PFSK-1 (cell line): ENCODE results near the gene BOC.

Experiments
- FOXP2 ChIP-seq: optimal IDR thresholded peaks from 2 replicates; pipeline ENCODE3; 2011; ENCODE audit warnings: borderline replicate concordance, control low read depth, inconsistent platforms; ENCODE audit not compliant: insufficient read depth; ENCODE audit errors: extremely low read length, extremely low read depth
- POLR2AphosphoS5 ChIP-seq: IDR thresholded peaks from 2 replicates; pipeline ENCODE4 v1.6.1; 2012; ENCODE audit warnings: low read depth, mild to moderate bottlenecking, control low read depth, low read length, moderate library complexity
- REST ChIP-seq, 2 experiments: IDR thresholded peaks; 2 replicates each; pipeline versions ENCODE4 v1.6.1 to v1.8.0; 2011 to 2012; ENCODE audit warnings: low read depth in 2 of 2, low read length in 2 of 2, control low read depth in 1 of 2, inconsistent platforms in 1 of 2, mild to moderate bottlenecking in 1 of 2, moderate library complexity in 1 of 2; ENCODE audit not compliant: insufficient read depth in 1 of 2
- SIN3A ChIP-seq: IDR thresholded peaks from 2 replicates; pipeline ENCODE4 v1.6.1; 2012; ENCODE audit warnings: mild to moderate bottlenecking, low read length, moderate library complexity, borderline replicate concordance; ENCODE audit not compliant: insufficient read depth
- TAF1 ChIP-seq: IDR thresholded peaks from 2 replicates; pipeline ENCODE4 v1.6.1; 2012; ENCODE audit warnings: low read length, control low read depth, borderline replicate concordance; ENCODE audit not compliant: insufficient read depth

BOC gene

GRCh38 chr3:113173102-113173501 is 38.3 kb upstream of the BOC start:
- TF ChIP-seq REST (IDR thresholded peaks at IDR 0.05; ENCODE audit: insufficient read depth in 1 of 2, low read depth in 2 of 2, low read length in 2 of 2) (no peak), SIN3A (no peak), FOXP2 (no peak), TAF1 (no peak), POLR2AphosphoS5 (no peak)

GRCh38 chr3:113174304-113174703 is 37.1 kb upstream of the BOC start:
- TF ChIP-seq POLR2AphosphoS5 (no peak), REST (IDR thresholded peaks at IDR 0.05; ENCODE audit: insufficient read depth in 1 of 2, low read depth in 2 of 2, low read length in 2 of 2) (no peak), SIN3A (no peak), TAF1 (no peak), FOXP2 (no peak)

- no peak for TF ChIP-seq POLR2AphosphoS5
Measured at GRCh38 chr3:113174801-113175485, 36.4 kb upstream of the BOC start.

- TF ChIP-seq SIN3A (no peak), TAF1 (no peak), REST (IDR thresholded peaks at IDR 0.05; ENCODE audit: insufficient read depth in 1 of 2, low read depth in 2 of 2, low read length in 2 of 2) (no peak), FOXP2 (no peak), POLR2AphosphoS5 (no peak)
Measured at GRCh38 chr3:113177526-113177925, 33.8 kb upstream of the BOC start.

GRCh38 chr3:113179235-113179824 is 32.0 kb upstream of the BOC start:
- TF ChIP-seq FOXP2 (no peak), SIN3A (no peak), REST (IDR thresholded peaks at IDR 0.05; ENCODE audit: insufficient read depth in 1 of 2, low read depth in 2 of 2, low read length in 2 of 2) (no peak), POLR2AphosphoS5 (no peak), TAF1 (no peak)
